Heart right ventricle (tissue), 16 donors: ENCODE data around the gene HRH2. TPM values are rescaled to one million over a fixed set of nuclear protein-coding genes. Genes with fewer than 3 reads are reported as not detected.
A peak's percentile ranks its signal among the peaks of the same experiment; 100 is the strongest.

Experiments
- ATAC-seq, 8 donors: fragments of 200-7000 bp; cut with Tn5 transposase; one replicate each; pipeline ENCODE4 v1.9.1; 2020; ENCODE audit warnings: mild to moderate bottlenecking in 8 of 8, moderate library complexity in 8 of 8, moderate number of reproducible peaks in 1 of 8
- DNase-seq, 2 donors: peaks; one replicate each; pipeline ENCODE4 v3.0.0-alpha.2; 2020
- H3K27ac ChIP-seq, 10 donors: fragments of 200-600 bp; sonication (generic) in 2 of 10; one replicate each; pipeline versions ENCODE4 v1.5.0 to v1.8.0; 2020 to 2022; ENCODE audit warnings: mild to moderate bottlenecking in 3 of 10
- H3K27me3 ChIP-seq, 7 donors: fragments of 200-600 bp; one replicate each; pipeline ENCODE4 v1.8.0; 2021 to 2022; ENCODE audit warnings: mild to moderate bottlenecking in 2 of 7
- H3K36me3 ChIP-seq, 9 donors: fragments of 200-600 bp; sonication (generic) in 1 of 9; one replicate each; pipeline versions ENCODE4 v1.5.0 to v1.8.0; 2020 to 2022; ENCODE audit warnings: mild to moderate bottlenecking in 2 of 9
- H3K4me1 ChIP-seq, 9 donors: fragments of 200-600 bp; sonication (generic) in 1 of 9; one replicate each; pipeline versions ENCODE4 v1.5.0 to v1.8.0; 2020 to 2022; ENCODE audit warnings: mild to moderate bottlenecking in 4 of 9
- H3K4me3 ChIP-seq, 10 donors: fragments of 200-600 bp; sonication (generic) in 2 of 10; one replicate each; pipeline versions ENCODE4 v1.5.0 to v1.8.0; 2020 to 2022; ENCODE audit warnings: mild to moderate bottlenecking in 7 of 10, moderate library complexity in 2 of 10
- H3K9me3 ChIP-seq, 11 donors: fragments of 200-600 bp in 10 of 11; sonication (generic) in 2 of 11; one replicate each; pipeline versions ENCODE4 v1.5.0 to v1.8.0; 2013 to 2022; ENCODE audit warnings: mild to moderate bottlenecking in 2 of 11, control low read depth in 1 of 11, moderate library complexity in 1 of 11
- WGBS, 2 donors: extraction: QIAGEN DNeasy Blood & Tissue Kit; methylation state at CpG; one replicate each; pipeline ENCODE4 v1.1.7; 2013; ENCODE audit warnings: inconsistent platforms in 1 of 2; 5-methylcytosine and 5-hydroxymethylcytosine counted together
- intact Hi-C, 10 donors: fragments of 100-400 bp; cut with DNase I; formaldehyde crosslinking; loops; one replicate each; pipeline versions ENCODE4 v1.11.1 to v1.14.2; 2022
- polyA plus RNA-seq, 2 donors: library from polyadenylated mRNA; stranded (reverse); fragments of 200-250 nt; gene quantifications; one replicate each; pipeline ENCODE4 v1.2.3, GENCODE V29; 2013
- total RNA-seq, 10 donors: library from RNA; stranded (reverse); fragmentation: NEBNext Ultra II Directional in 3 of 10; extraction: Animal tissue kit (Norgen Biotek cat#: 25700) in 3 of 10; gene quantifications; one replicate each; pipeline versions ENCODE4 v1.2.1 to v1.2.4, GENCODE V29; 2021 to 2023
- TF ChIP-seq, protein P1 (sequence below), 9 donors: fragments of 200-600 bp; sonication (generic) in 2 of 9; IDR thresholded peaks; one replicate each; pipeline versions ENCODE4 v1.5.0 to v1.8.0; 2021 to 2022; ENCODE audit warnings: antibody characterized with exemption in 9 of 9, mild to moderate bottlenecking in 5 of 9, moderate library complexity in 1 of 9
- donor health status: Arrhythmogenic right ventricular cardiomyopathy.
- donor health status: ischemic (EF 13 %, LVEDD 7.1; RV severe dilation, severe dysfunction).
- donor health status: healthy with polysubstance abuse.
- donor health status: DM: no; HTN: yes; CAD: no.
- donor health status: DM: no; HTN: no; CAD: no.
- donor health status: ischemic (EF 25% LVEDD 6.9; RV normal size, moderate dysfunction).
- donor health status: ischemic (EF 25% LVEDD 5.7; RV mildly dilated, moderate dysfunction).
- donor health status: healthy.
- donor health status: DM: yes; HTN: yes; CAD: no.
- donor health status: Ischemic cardiomyopathy.
- donor health status: ischemic (EF 35%, LVEDD 5.7; RV mildly dilated, moderate dysfunction).
- donor health status: nonischemic (EF 11% LVEDD 7.7; RV severe dilation, severe dysfunction).
- donor health status: DM: yes; HTN: yes; CAD: no.
- donor health status: PGD.
- donor health status: ischemic (EF 29% LVEDD 5.4; RV normal size, mild dysfunction).
- donor health status: nonischemic (EF 23%, LVEDD 6.1; RV moderate dilation, normal function).

The HRH2 gene
- total and polyA plus RNA-seq, 12 donors, result 12.2 to 78.7 (median 50.6) TPM

GRCh38 chr5:175710326-175710725, 52.5 kb downstream of the HRH2 start:
- intact Hi-C loops, result loop anchor here in 4 of 10 donors (5.0 to 10.0 kb wide), 4 partner anchors 48 to 136 kb away; partner anchors contain the start of gene HRH2 (in 1 of the 4)
- peaks cover 2 to 60% (median 27%) of the 10 kb centered on the region in 9 donors for H3K4me1 ChIP-seq
- peaks cover 0 to 17% (median 0%) of the 10 kb centered on the region in 11 donors for H3K9me3 ChIP-seq
- H3K36me3 ChIP-seq, result peaks cover 0 to 38% (median 0%) of the 10 kb centered on the region in 9 donors
- H3K27ac ChIP-seq, result peak overlapping the region in 4 of 10 donors; percentile 36 to 64 (median 48)
- H3K27me3 ChIP-seq, result no peaks in the 10 kb centered on the region
- DNase-seq (no peak), ATAC-seq (peak in 5 of 8 donors; percentile 19 to 59 (median 53))
- TF ChIP-seq, protein P1, sequence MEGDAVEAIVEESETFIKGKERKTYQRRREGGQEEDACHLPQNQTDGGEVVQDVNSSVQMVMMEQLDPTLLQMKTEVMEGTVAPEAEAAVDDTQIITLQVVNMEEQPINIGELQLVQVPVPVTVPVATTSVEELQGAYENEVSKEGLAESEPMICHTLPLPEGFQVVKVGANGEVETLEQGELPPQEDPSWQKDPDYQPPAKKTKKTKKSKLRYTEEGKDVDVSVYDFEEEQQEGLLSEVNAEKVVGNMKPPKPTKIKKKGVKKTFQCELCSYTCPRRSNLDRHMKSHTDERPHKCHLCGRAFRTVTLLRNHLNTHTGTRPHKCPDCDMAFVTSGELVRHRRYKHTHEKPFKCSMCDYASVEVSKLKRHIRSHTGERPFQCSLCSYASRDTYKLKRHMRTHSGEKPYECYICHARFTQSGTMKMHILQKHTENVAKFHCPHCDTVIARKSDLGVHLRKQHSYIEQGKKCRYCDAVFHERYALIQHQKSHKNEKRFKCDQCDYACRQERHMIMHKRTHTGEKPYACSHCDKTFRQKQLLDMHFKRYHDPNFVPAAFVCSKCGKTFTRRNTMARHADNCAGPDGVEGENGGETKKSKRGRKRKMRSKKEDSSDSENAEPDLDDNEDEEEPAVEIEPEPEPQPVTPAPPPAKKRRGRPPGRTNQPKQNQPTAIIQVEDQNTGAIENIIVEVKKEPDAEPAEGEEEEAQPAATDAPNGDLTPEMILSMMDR (IDR thresholded peaks at IDR 0.05), result no peak
- WGBS, 2 donors, result 34 to 36% methylated on average over 6 of the region's 6 CpGs
- no peak overlapping the region for H3K4me3 ChIP-seq

DNA sequence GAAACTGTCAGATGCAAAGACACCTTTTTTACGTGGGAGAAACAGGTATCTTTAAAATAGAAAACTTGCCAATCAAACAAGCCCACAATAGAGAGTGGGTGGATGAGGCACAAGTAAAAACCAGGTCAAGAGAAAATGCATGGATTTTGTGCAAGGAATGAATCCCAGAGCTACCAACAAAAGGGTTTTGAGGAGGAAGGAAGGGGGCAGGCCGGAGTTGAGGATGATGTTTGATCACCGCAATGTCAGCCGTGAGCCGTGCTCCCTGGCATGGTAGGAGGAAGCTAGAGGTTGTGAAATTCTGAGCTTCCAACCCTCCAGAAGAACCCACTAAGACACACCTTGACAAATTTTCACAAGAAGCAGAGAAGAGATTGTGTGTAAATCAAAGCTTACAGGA, 53.2 kb downstream of the HRH2 start:
- no peak for DNase-seq
- Histone ChIP-seq H3K27ac (peak overlapping the region in 3 of 10 donors; percentile 36 to 64 (median 54)), H3K27me3 (no peaks in the 10 kb centered on the region), H3K4me3 (no peak overlapping the region), H3K4me1 (peaks cover 2 to 61% (median 29%) of the 10 kb centered on the region in 9 donors), H3K9me3 (peaks cover 0 to 17% (median 0%) of the 10 kb centered on the region in 11 donors), H3K36me3 (peaks cover 0 to 38% (median 0%) of the 10 kb centered on the region in 9 donors)
- 80% methylated on average over 5 of the region's 5 CpGs for WGBS, 2 donors
- intact Hi-C loops, result loop anchor here in 4 of 10 donors (5.0 to 10.0 kb wide), 4 partner anchors 49 to 136 kb away; partner anchors contain the start of gene HRH2 (in 1 of the 4)
- ATAC-seq, result no peak
- TF ChIP-seq, protein P1 (IDR thresholded peaks at IDR 0.05), result no peak

DNA sequence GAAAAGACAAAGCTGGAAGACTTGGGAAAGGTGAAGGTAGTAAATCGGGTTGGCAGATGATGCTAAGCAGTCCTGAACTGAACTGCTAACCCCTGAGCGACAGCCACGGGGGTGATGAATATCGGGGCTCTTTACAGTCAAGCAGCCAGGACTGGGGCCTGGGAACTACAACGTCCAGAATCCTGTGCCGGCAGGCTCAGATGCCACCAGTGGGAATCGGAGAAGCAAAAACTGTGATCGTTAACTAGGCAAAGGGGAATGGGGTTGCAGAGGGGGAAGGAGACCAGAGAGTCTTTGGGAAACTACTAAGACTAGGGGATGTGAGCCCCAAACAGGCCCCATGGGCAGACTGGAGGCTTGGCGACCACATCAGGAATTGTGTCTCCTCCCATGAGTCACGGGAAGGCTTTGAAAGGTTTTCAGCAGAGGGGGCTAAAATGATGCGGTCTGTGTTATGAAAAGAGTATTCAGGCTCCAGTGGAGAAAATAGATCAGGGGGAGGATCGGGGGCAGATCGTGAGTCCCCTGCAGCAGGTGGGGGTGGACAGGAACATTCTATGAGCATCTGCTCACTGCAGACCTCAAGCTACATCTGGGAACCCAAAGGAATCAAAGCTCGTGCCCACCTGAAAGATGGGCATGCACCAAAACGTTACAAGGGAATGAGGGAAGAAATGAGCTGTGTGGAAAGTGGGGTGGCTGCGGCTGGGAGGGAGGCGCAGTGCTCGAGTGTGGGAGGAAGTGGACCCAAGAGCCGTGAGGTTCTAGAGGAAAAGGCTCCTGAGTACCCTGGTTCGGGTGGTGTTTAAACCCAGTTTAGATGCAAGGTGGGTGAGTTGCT, 53.8 kb downstream of the HRH2 start:
- Histone ChIP-seq H3K27me3 (no peaks in the 10 kb centered on the region), H3K27ac (peak overlapping the region in 4 of 10 donors; percentile 17 to 72 (median 37)), H3K9me3 (peaks cover 0 to 21% (median 1%) of the 10 kb centered on the region in 11 donors), H3K36me3 (peaks cover 0 to 33% (median 0%) of the 10 kb centered on the region in 9 donors), H3K4me3 (no peak overlapping the region), H3K4me1 (peaks cover 2 to 59% (median 25%) of the 10 kb centered on the region in 9 donors)
- no peak for DNase-seq
- TF ChIP-seq, protein P1 (IDR thresholded peaks at IDR 0.05), result no peak
- intact Hi-C loops, result loop anchor here in 4 of 10 donors (2.0 to 10.0 kb wide), 5 partner anchors 49 to 137 kb away; partner anchors contain the start of gene HRH2 (in 2 of the 4)
- no peak for ATAC-seq
- WGBS, 2 donors, result 83 to 86% methylated on average over 20 of the region's 20 CpGs

DNA sequence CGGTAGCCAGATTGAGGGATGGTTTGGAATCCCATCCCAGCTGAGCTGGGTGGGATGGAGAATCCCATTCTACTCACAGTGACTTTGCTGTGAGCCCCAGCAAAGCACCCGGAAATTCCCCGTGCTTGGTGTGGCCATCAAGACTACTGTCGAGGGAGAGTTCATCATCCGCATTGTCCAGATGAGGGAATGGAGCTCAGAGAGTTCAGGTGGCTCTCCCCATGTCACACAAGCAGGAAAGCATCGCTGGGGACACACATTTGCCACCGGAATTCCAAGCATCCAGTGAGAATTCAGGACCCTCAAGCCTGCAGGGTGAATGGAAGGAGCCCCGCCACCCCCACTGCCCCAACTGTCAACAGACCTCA, 54.4 kb downstream of the HRH2 start:
- WGBS, 2 donors, result 71 to 82% methylated on average over 8 of the region's 8 CpGs
- ATAC-seq, result no peak
- Histone ChIP-seq H3K9me3 (peaks cover 0 to 27% (median 6%) of the 10 kb centered on the region in 11 donors), H3K27ac (peak overlapping the region in 6 of 10 donors; percentile 17 to 72 (median 37)), H3K4me3 (no peak overlapping the region), H3K4me1 (peaks cover 2 to 57% (median 25%) of the 10 kb centered on the region in 9 donors), H3K36me3 (peaks cover 0 to 27% (median 0%) of the 10 kb centered on the region in 9 donors), H3K27me3 (no peaks in the 10 kb centered on the region)
- TF ChIP-seq, protein P1 (IDR thresholded peaks at IDR 0.05), result no peak
- intact Hi-C loops, result loop anchor here in 4 of 10 donors (2.0 to 10.0 kb wide), 5 partner anchors 50 to 137 kb away; partner anchors contain the start of gene HRH2 (in 2 of the 4)
- no peak for DNase-seq
